ENCODE data around the gene AVL9.

- no peak for TF ChIP-seq POLR2A (conservative IDR thresholded peaks at IDR 0.05)
- no peak for TF ChIP-seq CTCF (IDR thresholded peaks at IDR 0.05 in 2 of 3, conservative IDR thresholded peaks at IDR 0.05 in 1 of 3; ENCODE audit: insufficient read depth in 2 of 3, low read depth in 1 of 3, low read length in 3 of 3)
- TF ChIP-seq, protein P1, sequence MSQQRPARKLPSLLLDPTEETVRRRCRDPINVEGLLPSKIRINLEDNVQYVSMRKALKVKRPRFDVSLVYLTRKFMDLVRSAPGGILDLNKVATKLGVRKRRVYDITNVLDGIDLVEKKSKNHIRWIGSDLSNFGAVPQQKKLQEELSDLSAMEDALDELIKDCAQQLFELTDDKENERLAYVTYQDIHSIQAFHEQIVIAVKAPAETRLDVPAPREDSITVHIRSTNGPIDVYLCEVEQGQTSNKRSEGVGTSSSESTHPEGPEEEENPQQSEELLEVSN (IDR thresholded peaks at IDR 0.05; ENCODE audit: borderline replicate concordance in 1 of 2, extremely low read depth in 1 of 2, insufficient read depth in 1 of 2, insufficient read length in 1 of 2, low read depth in 1 of 2, low read length in 1 of 2, poor library complexity in 1 of 2, severe bottlenecking in 1 of 2), result no peak
- no peak for TF ChIP-seq HNRNPUL1 (IDR thresholded peaks at IDR 0.05; ENCODE audit: low read length)
- no peak for TF ChIP-seq ZKSCAN1 (IDR thresholded peaks at IDR 0.05; ENCODE audit: low read depth, low read length)
- TF ChIP-seq PBX2 (CRISPR knock-in tag; IDR thresholded peaks at IDR 0.05; ENCODE audit: low read depth), result no peak
- no peak for TF ChIP-seq PBX2 (tag; conservative IDR thresholded peaks at IDR 0.05; ENCODE audit: low read depth)
Observed at GRCh38 chr7:32502728-32503127, 7.4 kb downstream of the AVL9 start.

Data from K562 (cell line).